NCI-H524 treated with DMSO at 0.1 percent for 48 hours (cell line): ENCODE data around the gene CCL23.

Experiments
- DNase-seq: peaks from one replicate; lab custom pipeline; 2025; lab: John Stamatoyannopoulos, UW

Gene CCL23

DNA sequence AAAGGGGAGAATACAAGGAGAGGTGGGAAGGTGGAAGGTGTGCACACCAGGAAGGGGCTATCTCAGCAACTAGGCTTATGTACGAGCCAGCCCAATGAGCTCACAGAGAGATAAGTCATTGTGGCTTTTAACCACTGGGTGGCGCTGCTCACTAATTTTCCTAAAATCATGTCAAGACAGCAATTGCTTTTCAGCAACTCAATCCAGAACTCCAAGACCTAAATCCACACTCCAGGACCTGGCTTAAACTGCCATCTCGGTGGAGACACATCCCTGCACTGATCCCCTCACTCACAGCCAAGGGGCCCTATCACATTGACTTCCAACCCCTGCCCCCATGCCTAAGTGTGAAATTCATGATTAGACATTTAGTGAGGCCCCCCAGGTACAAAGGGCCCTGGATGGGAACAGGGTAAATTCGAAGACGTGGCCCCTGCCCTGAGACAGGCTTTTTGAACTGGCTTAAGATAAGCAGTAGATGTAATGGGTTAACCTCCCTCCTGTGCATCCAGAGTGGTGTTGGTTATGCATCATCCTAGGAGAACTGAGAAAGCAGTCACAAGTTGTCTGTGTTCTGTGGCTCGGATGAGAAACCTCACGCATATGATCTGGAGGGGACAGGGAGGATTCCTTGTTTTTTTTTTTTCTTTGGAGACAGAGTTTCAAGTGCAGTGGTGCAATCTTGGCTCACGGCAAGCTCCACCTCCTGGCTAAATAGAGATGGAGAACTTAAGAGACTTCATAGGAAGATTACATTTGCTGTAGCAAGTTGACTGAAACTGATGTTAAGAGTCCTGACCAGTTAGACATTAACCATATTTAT is 48.0 kb downstream of the CCL23 start:
- DNase-seq = no peak

DNA sequence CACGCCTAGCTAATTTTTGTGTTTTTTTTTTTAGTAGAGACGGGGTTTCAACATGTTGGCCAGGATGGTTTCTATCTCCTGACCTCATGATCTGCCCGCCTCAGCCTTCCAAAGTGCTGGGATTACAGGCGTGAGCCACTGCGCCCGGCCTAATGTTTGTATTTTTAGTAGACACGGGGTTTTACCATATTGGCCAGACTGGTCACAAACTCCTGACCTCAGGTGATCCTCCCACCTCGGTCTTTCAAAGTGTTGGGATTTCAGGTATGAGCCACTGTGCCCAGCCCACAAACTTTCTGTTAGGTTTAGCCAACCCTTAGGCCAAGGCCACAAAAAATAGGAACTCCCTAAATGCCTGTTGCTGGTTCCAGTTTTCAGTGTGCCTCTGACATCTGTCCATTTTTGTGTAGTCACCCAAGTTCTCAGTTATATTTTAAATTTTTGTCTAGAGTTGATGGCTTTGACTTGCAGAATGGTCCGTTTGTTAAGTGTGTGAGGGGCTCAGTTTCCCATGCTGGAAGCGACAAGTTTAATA is 49.2 kb downstream of the CCL23 start:
- no peak for DNase-seq

DNA sequence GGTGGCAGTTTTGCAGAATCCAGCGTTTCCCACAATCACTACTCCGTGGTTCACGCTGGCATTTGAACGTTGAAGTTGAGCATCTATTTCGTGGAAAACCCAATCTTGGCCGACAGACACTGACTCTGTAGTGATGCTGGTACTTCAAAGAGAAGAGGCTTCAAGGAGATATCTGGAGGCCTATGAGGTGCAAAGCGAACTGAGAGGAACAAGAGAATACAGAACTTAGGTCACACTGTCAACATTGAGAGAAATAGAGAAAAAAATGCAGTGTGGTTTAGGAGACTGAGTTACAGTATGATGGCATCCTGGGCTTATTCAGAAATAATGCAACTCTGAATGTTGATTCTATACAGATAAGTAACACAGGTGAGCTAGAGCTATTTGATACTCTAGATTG is 52.5 kb downstream of the CCL23 start:
- no peak for DNase-seq

DNA sequence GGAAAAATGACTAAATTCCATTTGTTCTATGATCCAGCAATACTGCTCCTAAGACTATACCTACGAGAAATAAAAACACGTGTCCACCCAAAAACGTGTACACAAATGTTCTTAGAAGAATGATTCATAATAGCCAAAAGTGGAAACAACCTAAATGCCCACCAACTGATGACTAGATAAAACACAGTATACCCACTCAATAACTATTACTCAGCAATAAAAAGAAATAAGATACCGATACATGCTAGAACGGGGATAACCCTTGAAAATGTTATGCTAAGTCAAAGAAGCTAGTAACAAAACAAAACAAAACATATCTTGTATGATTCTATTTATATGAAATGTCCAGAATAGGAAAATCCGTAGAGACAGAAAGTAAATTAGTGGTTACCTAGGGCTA is 54.1 kb downstream of the CCL23 start:
- DNase-seq = no peak
